Putamen (tissue), 1 donor: ENCODE results near the gene CPA2.
"Not testable (repeated sequence)": the region's sequence is repeated elsewhere in the genome, so short reads cannot be mapped to it uniquely, and the experiment has no call there.

ENCODE experiments used
- DNase-seq: peaks from one replicate; pipeline ENCODE4 v3.0.0-alpha.2; 2016; ENCODE audit warnings: low spot score

Gene CPA2

DNA sequence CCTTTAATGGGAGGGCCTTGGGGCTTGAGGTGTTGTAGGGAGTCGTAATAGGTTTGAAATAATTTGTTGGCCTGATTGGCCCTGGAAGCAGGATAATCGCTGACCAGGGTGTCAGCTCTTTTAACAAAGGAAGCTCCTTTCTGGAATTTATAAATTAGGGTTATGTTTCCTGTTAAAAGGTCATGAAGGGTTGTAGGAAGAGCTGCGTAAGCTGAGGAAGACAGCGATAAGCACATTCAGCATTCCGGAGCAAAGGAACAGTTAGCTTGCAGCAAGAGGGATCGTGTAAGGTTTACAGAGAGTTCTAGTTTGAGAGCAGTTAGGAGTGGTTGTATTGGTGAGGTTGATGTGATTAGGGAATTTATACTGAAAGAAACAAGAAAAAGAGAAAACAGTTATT, 47.6 kb downstream of the CPA2 start:
- DNase-seq, result no peak

GRCh38 chr7:130319541-130319940, 52.9 kb downstream of the CPA2 start:
- DNase-seq, result no peak

DNA sequence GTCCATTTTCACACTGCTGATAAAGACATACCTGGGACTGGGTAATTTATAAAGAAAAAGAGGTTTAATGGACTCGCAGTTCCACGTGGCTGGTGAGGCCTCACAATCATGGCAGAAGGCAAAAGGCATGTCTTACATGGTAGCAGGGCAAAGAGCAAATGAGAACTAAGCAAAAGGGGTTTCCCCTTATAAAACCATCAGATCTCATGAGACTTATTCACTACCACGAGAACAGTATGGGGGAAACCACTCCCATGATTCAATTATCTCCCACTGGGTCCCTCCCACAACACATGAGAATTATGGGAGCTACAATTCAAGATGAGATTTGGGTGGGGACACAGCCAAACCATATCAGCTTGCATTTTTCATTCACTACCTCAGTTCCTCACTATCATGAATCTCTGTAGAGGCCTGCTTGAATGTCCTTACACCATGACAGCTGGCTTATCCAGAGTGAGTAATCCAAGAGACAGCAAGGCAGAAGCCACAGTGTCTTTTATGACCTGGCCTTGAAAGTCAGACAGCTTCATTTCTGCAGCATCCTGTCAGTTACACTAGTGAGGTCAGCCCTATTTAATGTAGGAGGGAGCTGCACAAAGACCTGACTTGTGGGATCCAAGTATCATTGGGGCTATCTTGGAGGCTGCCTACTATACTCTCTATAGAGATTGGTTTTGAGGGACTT, 55.0 kb downstream of the CPA2 start:
- DNase-seq, result not testable (repeated sequence)

GRCh38 chr7:130322615-130323014, 56.0 kb downstream of the CPA2 start:
- DNase-seq, result no peak

DNA sequence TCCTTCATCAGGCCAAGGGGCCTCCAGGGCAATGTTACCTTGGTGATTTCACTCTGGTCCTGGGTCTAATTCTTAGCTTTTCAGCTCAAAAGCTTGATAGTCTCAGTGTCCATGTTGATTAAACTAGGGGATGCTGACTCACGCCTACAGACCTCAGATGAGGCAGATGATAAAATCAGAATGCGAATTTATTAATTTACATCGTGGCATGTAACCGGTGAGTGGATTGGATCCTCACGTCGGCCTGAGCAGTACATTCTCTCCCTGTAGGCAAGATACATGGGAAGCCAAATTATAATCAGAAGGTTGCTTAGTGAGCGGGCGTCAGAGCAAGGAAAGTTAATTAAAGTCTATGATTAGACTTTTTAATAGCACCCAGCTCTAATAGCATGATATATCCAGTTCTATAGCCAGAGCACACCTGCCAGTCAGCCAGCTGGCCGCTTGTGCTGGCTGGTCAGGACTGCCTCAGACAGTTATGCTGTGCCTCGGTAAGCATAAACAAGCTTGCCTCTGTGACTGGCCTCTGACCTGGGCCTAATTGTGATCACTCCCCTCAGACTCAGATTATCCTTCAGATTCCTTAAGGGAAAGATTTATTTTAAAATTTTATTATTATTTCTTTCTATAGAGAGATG, 57.8 kb downstream of the CPA2 start:
- DNase-seq, result no peak

GRCh38 chr7:130329681-130330080, 63.0 kb downstream of the CPA2 start:
- no peak for DNase-seq

DNA sequence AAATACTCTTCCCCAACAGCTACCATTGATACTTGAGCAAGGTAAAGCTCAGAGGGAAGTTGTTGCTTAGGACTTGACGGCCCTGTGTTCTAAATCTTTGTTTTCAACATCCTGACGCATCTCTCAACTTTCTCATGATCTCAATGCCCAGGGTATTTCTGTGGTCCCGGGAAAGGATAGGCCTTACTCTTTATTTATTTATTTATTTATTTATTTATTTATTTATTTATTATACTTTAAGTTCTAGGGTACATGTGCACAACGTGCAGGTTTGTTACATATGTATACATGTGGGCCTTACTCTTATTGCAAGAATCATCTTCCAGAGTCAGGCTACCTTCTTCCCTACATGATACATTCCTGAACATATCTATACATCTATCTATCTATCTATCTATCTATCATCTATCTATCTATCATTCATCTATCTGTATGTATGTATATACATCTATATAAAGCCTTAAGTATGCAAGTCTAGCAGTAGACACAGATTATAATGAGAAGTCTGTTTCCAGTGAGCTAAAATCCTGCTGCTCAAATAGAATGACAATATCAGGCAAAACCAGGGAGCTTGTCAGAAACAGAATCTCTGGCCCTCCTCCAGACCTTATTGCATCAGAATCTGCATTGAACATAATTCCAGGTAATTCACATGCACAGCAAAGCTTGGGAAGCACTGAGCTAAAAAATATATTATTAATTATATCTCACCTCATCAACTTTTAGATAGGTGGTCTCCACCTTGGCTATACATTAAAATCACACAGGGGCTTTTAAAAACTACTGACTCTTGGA, 65.8 kb downstream of the CPA2 start:
- no peak for DNase-seq

GRCh38 chr7:130333832-130334231, 67.2 kb downstream of the CPA2 start:
- DNase-seq, result no peak

GRCh38 chr7:130334274-130334673, 67.6 kb downstream of the CPA2 start:
- DNase-seq, result no peak

DNA sequence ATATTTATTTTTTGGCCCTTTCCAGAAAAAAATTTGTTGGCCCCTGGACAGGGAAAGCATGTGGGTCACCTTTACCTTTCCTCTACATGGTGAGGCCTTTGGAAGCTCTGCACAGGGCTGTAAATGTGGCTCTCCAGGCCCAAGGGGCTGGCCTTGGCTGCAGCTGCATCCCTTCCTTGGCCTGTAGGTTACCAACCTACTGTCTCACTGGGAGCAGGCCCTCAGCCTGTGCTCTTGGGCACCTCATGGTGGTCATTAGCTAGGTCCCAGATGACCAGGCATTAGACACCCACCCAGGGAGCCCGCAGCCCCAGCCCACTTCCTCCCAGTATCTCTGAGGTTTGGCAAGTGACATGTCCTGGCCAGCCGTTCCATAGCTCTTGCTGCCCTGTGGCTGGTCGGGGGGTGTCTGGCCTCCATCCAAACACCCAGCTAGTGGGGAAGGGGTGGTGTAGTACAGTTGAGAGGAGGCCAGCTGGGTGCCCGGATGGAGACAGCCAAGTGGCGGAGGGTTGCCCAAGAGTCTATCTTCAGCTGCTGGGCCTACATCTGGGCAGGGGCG, 70.8 kb downstream of the CPA2 start:
- DNase-seq, result no peak

DNA sequence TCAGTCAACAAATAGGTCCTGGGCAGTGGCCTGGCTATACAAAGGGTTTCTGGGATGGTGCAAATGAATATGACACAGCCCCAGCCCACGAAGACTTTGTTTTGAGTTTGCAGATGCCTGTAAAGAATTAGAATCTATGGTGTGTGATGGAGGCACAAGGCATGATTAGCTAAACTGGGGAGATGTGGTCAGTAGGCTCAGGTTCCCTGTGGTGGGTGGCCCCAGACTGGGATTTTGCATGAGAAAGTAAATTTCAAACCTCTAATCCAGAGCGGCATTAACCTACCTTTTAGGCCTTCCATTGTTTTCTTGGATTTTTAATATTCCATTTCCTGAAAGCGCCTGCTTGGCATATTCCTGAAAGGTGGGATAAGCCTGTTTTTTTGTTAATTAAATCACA, 71.6 kb downstream of the CPA2 start:
- no peak for DNase-seq
